GM12878 (cell line): ENCODE measurements around the gene MROH2B.

ENCODE experiments used
- CBX3 ChIP-seq: fragments of 200-600 bp; sonication (generic); IDR thresholded peaks from 2 replicates; pipeline ENCODE4 v1.6.1; 2016; ENCODE audit warnings: low read depth, borderline replicate concordance
- CREB1 ChIP-seq: IDR thresholded peaks from 2 replicates; pipeline ENCODE4 v1.6.1; 2012; ENCODE audit warnings: low read depth, mild to moderate bottlenecking, inconsistent platforms
- CTCF ChIP-seq, 3 experiments: IDR thresholded peaks in 2 of 3; conservative IDR thresholded peaks in 1 of 3; 2 replicates each; pipeline ENCODE4 v1.5.1; 2011; ENCODE audit warnings: low read depth in 3 of 3, low read length in 3 of 3, mild to moderate bottlenecking in 3 of 3, control low read depth in 2 of 3, moderate library complexity in 2 of 3, inconsistent platforms in 1 of 3, mixed read lengths in 1 of 3; ENCODE audit not compliant: control insufficient read depth in 2 of 3, insufficient read depth in 1 of 3; ENCODE audit errors: extremely low read depth in 1 of 3
- HDAC2 ChIP-seq: fragments of 200-600 bp; sonication (generic); IDR thresholded peaks from 2 replicates; pipeline ENCODE4 v1.6.1; 2017
- NBN ChIP-seq: fragments of 450-650 bp; IDR thresholded peaks from 2 replicates; pipeline ENCODE4 v1.6.1; 2016
- POLR2A ChIP-seq: IDR thresholded peaks from 2 replicates; pipeline ENCODE4 v1.6.1; 2011; ENCODE audit warnings: low read depth, mild to moderate bottlenecking, low read length
- RFX5 ChIP-seq: IDR thresholded peaks from 2 replicates; pipeline ENCODE4 v1.6.1; 2011; ENCODE audit warnings: low read depth, low read length, improper control_type of control experiment

DNA sequence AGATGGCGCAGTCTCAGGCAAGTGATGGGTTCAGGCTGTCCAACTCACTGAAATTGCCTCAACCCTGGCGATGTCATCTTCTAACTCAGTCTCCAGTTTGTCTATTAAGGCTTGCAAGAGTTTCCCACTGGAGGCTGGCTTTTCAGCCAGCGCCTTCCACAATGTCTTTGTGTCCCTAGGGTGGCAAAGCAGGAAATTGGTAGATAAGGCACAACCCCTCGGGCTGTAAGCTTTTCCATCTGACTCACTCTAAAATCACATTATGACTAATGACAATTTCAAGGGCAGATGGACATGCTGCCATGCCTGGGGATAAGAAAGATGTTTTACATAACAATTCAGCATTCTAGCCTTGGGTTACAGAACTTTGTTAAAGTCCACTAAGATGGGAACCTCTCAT, 61.9 kb downstream of the MROH2B start:
- TF ChIP-seq CTCF (IDR thresholded peaks at IDR 0.05 in 2 of 3, conservative IDR thresholded peaks at IDR 0.05 in 1 of 3; ENCODE audit: control insufficient read depth in 2 of 3, extremely low read depth in 1 of 3, insufficient read depth in 1 of 3, low read depth in 3 of 3, low read length in 3 of 3) (no peak), NBN (no peak), HDAC2 (no peak), POLR2A (no peak), RFX5 (no peak), CREB1 (no peak), CBX3 (no peak)
